ENCODE data around the gene CECR2. TPM values are rescaled to one million over a fixed set of nuclear protein-coding genes. Genes with fewer than 3 reads are reported as not detected.

CECR2 gene
- total RNA-seq, 2 experiments from 2014 or later: not detected

- peak in 2 of 14 experiments; percentile 9 to 21 for DNase-seq
- ChIA-PET POLR2A (no interaction called here), CTCF (no interaction called here)
- Histone ChIP-seq H3K27me3 (ENCODE audit: control insufficient read depth in 1 of 2, insufficient read depth in 2 of 2, low read length in 2 of 2) (peaks cover 7 to 10% of the 10 kb centered on the region in 2 experiments), H3K4me1 (ENCODE audit: insufficient read depth, low read length) (no peaks in the 10 kb centered on the region), H3K9me3 (ENCODE audit: control insufficient read depth in 1 of 2, insufficient read depth in 1 of 2, low read length in 2 of 2) (no peaks in the 10 kb centered on the region), H3K27ac (ENCODE audit: low read depth in 1 of 2, low read length in 2 of 2) (no peak overlapping the region), H3K4me3 (ENCODE audit: low read length) (no peak overlapping the region), H3K36me3 (ENCODE audit: insufficient read depth, low read length) (no peaks in the 10 kb centered on the region)
- Mint-ChIP-seq H3K27ac (no peak overlapping the region), H3K36me3 (ENCODE audit: low read depth) (no peaks in the 10 kb centered on the region), H3K4me3 (no peak overlapping the region), H3K9me3 (no peaks in the 10 kb centered on the region), H3K4me1 (ENCODE audit: low read depth) (no peaks in the 10 kb centered on the region), H3K27me3 (peaks cover 45% of the 10 kb centered on the region)
- TF ChIP-seq CTCF (IDR thresholded peaks at IDR 0.05): no peak
- intact Hi-C loops (cut with DNase I, micrococcal nuclease): no loop called here
- ATAC-seq (ENCODE audit: poor library complexity): no peak
Measured at GRCh38 chr22:17477391-17477833, 108.2 kb downstream of the CECR2 start.

GRCh38 chr22:17479135-17479534, 109.9 kb downstream of the CECR2 start:
- Mint-ChIP-seq H3K4me1 (ENCODE audit: low read depth) (no peaks in the 10 kb centered on the region), H3K9me3 (no peaks in the 10 kb centered on the region), H3K27me3 (peaks cover 45% of the 10 kb centered on the region), H3K4me3 (no peak overlapping the region), H3K36me3 (ENCODE audit: low read depth) (no peaks in the 10 kb centered on the region), H3K27ac (no peak overlapping the region)
- DNase-seq: no peak
- no peak for ATAC-seq (ENCODE audit: poor library complexity)
- Histone ChIP-seq H3K4me3 (ENCODE audit: low read length) (no peak overlapping the region), H3K36me3 (ENCODE audit: insufficient read depth, low read length) (no peaks in the 10 kb centered on the region), H3K27ac (ENCODE audit: low read depth in 1 of 2, low read length in 2 of 2) (no peak overlapping the region), H3K27me3 (ENCODE audit: control insufficient read depth in 1 of 2, insufficient read depth in 2 of 2, low read length in 2 of 2) (peaks cover 7 to 10% of the 10 kb centered on the region in 2 experiments), H3K4me1 (ENCODE audit: insufficient read depth, low read length) (no peaks in the 10 kb centered on the region), H3K9me3 (ENCODE audit: control insufficient read depth in 1 of 2, insufficient read depth in 1 of 2, low read length in 2 of 2) (no peaks in the 10 kb centered on the region)
- CTCF ChIA-PET: no interaction called here
- intact Hi-C loops (cut with DNase I, micrococcal nuclease): no loop called here
- POLR2A ChIA-PET: no interaction called here
- TF ChIP-seq CTCF (IDR thresholded peaks at IDR 0.05): no peak

GRCh38 chr22:17481424-17481823, 112.2 kb downstream of the CECR2 start:
- H3K27ac Mint-ChIP-seq: no peak overlapping the region
- Histone ChIP-seq H3K4me3 (ENCODE audit: low read length) (no peak overlapping the region), H3K9me3 (ENCODE audit: control insufficient read depth in 1 of 2, insufficient read depth in 1 of 2, low read length in 2 of 2) (no peaks in the 10 kb centered on the region), H3K4me1 (ENCODE audit: insufficient read depth, low read length) (no peaks in the 10 kb centered on the region), H3K27ac (ENCODE audit: low read depth in 1 of 2, low read length in 2 of 2) (no peak overlapping the region), H3K27me3 (ENCODE audit: control insufficient read depth in 1 of 2, insufficient read depth in 2 of 2, low read length in 2 of 2) (peaks cover 0 to 3% of the 10 kb centered on the region in 2 experiments), H3K36me3 (ENCODE audit: insufficient read depth, low read length) (no peaks in the 10 kb centered on the region)
- H3K36me3 Mint-ChIP-seq (ENCODE audit: low read depth): no peaks in the 10 kb centered on the region
- no peak overlapping the region for H3K4me3 Mint-ChIP-seq
- intact Hi-C loops (cut with DNase I, micrococcal nuclease): no loop called here
- ChIA-PET CTCF (no interaction called here), POLR2A (no interaction called here)
- TF ChIP-seq CTCF (IDR thresholded peaks at IDR 0.05): no peak
- H3K9me3 Mint-ChIP-seq: no peaks in the 10 kb centered on the region
- DNase-seq (no peak), ATAC-seq (ENCODE audit: poor library complexity) (no peak)
- H3K4me1 Mint-ChIP-seq (ENCODE audit: low read depth): no peaks in the 10 kb centered on the region
- peaks cover 26% of the 10 kb centered on the region for H3K27me3 Mint-ChIP-seq

Data from CD4-positive, alpha-beta T cell (primary cell).